IMR-90 (cell line): ENCODE data around the gene JADE2. TPM values are rescaled to one million over a fixed set of nuclear protein-coding genes. Genes with fewer than 3 reads are reported as not detected.

Experiments used
- ATAC-seq: fragments of 200-7000 bp; cut with Tn5 transposase; 2 replicates; pipeline ENCODE4 v1.9.1; 2020; ENCODE audit warnings: low read depth, mild to moderate bottlenecking, moderate library complexity
- BruUV-seq: library from RNA; stranded (reverse); fragments of 400-500 nt; replicated peaks from 2 replicates; lab custom pipeline; 2021; lab: Mats Ljungman, UMichigan
- CTCF ChIA-PET: fragments of 300-600 bp; formaldehyde crosslinking; extraction: SDS; loops from one replicate; lab custom pipeline; 2021; ENCODE audit warnings: antibody characterized with exemption; lab: Yijun Ruan, JAX
- POLR2A ChIA-PET: fragments of 300-600 bp; sonication (Branson Sonifier 250); formaldehyde crosslinking; loops from one replicate; lab custom pipeline; 2022; ENCODE audit warnings: antibody characterized with exemption; ENCODE audit not compliant: unreplicated experiment; lab: Charles Lee
- DNase-seq: peaks from one replicate; pipeline ENCODE4 v3.0.0; 2013
- H2AFZ ChIP-seq: replicated peaks from 2 replicates; pipeline ENCODE3; 2013; ENCODE audit warnings: low read length, mild to moderate bottlenecking; ENCODE audit not compliant: poor library complexity
- H2AK5ac ChIP-seq: 2 replicates; pipeline ENCODE4 v1.6.1; 2013; ENCODE audit warnings: low read depth, low read length, inconsistent platforms
- H2AK9ac ChIP-seq: replicated peaks from 2 replicates; pipeline ENCODE3; 2013; ENCODE audit warnings: mild to moderate bottlenecking, low read depth, low read length, moderate library complexity; ENCODE audit not compliant: poor library complexity
- H2BK120ac ChIP-seq: 2 replicates; pipeline ENCODE4 v1.6.1; 2013; ENCODE audit warnings: low read depth, low read length, inconsistent platforms
- H2BK15ac ChIP-seq: 3 replicates; pipeline ENCODE4 v1.6.1; 2013; ENCODE audit warnings: low read depth, low read length, inconsistent platforms
- H2BK20ac ChIP-seq: 2 replicates; pipeline ENCODE4 v1.6.1; 2013; ENCODE audit warnings: low read depth, mild to moderate bottlenecking, inconsistent platforms, low read length, moderate library complexity
- H2BK5ac ChIP-seq: 2 replicates; pipeline ENCODE4 v1.6.1; 2013; ENCODE audit warnings: mild to moderate bottlenecking, low read depth, low read length, inconsistent platforms; ENCODE audit not compliant: poor library complexity, severe bottlenecking
- H3K14ac ChIP-seq: replicated peaks from 2 replicates; pipeline ENCODE4 v1.6.1; 2013; ENCODE audit warnings: low read depth, low read length, inconsistent platforms
- H3K18ac ChIP-seq: 2 replicates; pipeline ENCODE4 v1.6.1; 2013; ENCODE audit warnings: low read depth, low read length, control low read depth
- H3K23ac ChIP-seq: 2 replicates; pipeline ENCODE4 v1.6.1; 2013; ENCODE audit warnings: low read depth, low read length, inconsistent platforms
- H3K27ac ChIP-seq: 2 replicates; pipeline ENCODE4 v1.5.1; 2013; ENCODE audit warnings: mild to moderate bottlenecking, control low read depth, low read length; ENCODE audit not compliant: insufficient read depth
- H3K27me3 ChIP-seq: 2 replicates; pipeline ENCODE4 v1.6.1; 2013; ENCODE audit warnings: low read length; ENCODE audit not compliant: control insufficient read depth, insufficient read depth
- H3K36me3 ChIP-seq: 2 replicates; pipeline ENCODE4 v1.6.1; 2013; ENCODE audit warnings: low read length, mixed read lengths; ENCODE audit not compliant: control insufficient read depth, insufficient read depth
- H3K4ac ChIP-seq: 2 replicates; pipeline ENCODE4 v1.6.1; 2013; ENCODE audit warnings: low read depth, low read length, inconsistent platforms
- H3K4me1 ChIP-seq: 2 replicates; pipeline ENCODE4 v1.6.1; 2013; ENCODE audit warnings: low read length, mixed read lengths; ENCODE audit not compliant: control insufficient read depth, insufficient read depth
- H3K4me2 ChIP-seq: 2 replicates; pipeline ENCODE4 v1.6.1; 2013; ENCODE audit warnings: low read depth, mild to moderate bottlenecking, control low read depth, low read length, moderate library complexity
- H3K4me3 ChIP-seq: 2 replicates; pipeline ENCODE4 v1.5.1; 2013; ENCODE audit warnings: low read depth, mild to moderate bottlenecking, control low read depth, low read length, moderate library complexity; ENCODE audit not compliant: insufficient read depth
- H3K56ac ChIP-seq: 2 replicates; pipeline ENCODE4 v1.6.1; 2013; ENCODE audit warnings: low read length, inconsistent platforms; ENCODE audit not compliant: insufficient read depth; ENCODE audit errors: extremely low read depth
- H3K79me1 ChIP-seq, 2 experiments: 2 replicates each; pipeline ENCODE4 v1.6.1; 2013; ENCODE audit warnings: low read length in 2 of 2, inconsistent platforms in 1 of 2, low read depth in 1 of 2
- H3K9ac ChIP-seq: 2 replicates; pipeline ENCODE4 v1.6.1; 2013; ENCODE audit warnings: low read depth, low read length, control low read depth
- H3K9me1 ChIP-seq: 2 replicates; pipeline ENCODE4 v1.6.1; 2013; ENCODE audit warnings: low read length, inconsistent platforms; ENCODE audit not compliant: insufficient read depth
- H3K9me3 ChIP-seq: 2 replicates; pipeline ENCODE4 v1.6.1; 2013; ENCODE audit warnings: low read length; ENCODE audit not compliant: control insufficient read depth, insufficient read depth
- H4K20me1 ChIP-seq: 2 replicates; pipeline ENCODE4 v1.6.1; 2013; ENCODE audit warnings: low read length, inconsistent platforms; ENCODE audit not compliant: insufficient read depth
- H4K5ac ChIP-seq: 2 replicates; pipeline ENCODE4 v1.6.1; 2013; ENCODE audit warnings: mild to moderate bottlenecking, low read depth, low read length, control low read depth
- H4K8ac ChIP-seq, 2 experiments: 2 replicates each; pipeline ENCODE4 v1.6.1; 2013; ENCODE audit warnings: low read depth in 2 of 2, low read length in 2 of 2, control low read depth in 1 of 2, inconsistent platforms in 1 of 2
- H4K91ac ChIP-seq: 2 replicates; pipeline ENCODE4 v1.6.1; 2013; ENCODE audit warnings: low read depth, low read length, inconsistent platforms; ENCODE audit not compliant: insufficient read depth
- BHLHE40 ChIP-seq: fragments of 150-350 bp; IDR thresholded peaks from 2 replicates; pipeline ENCODE4 v1.6.1; 2016; ENCODE audit warnings: mild to moderate bottlenecking, low read depth, low read length
- MAFK ChIP-seq: IDR thresholded peaks from 2 replicates; pipeline ENCODE4 v1.6.1; 2012; ENCODE audit warnings: low read depth, low read length, improper control_type of control experiment
- MAZ ChIP-seq: IDR thresholded peaks from 2 replicates; pipeline ENCODE4 v1.6.1; 2012; ENCODE audit warnings: low read depth, mild to moderate bottlenecking, low read length, improper control_type of control experiment, moderate library complexity, borderline replicate concordance
- POLR2A ChIP-seq: IDR thresholded peaks from 2 replicates; pipeline ENCODE4 v1.6.1; 2012; ENCODE audit warnings: mild to moderate bottlenecking, low read depth, low read length
- RCOR1 ChIP-seq: IDR thresholded peaks from 2 replicates; pipeline ENCODE4 v1.6.1; 2012; ENCODE audit warnings: mild to moderate bottlenecking, low read length, improper control_type of control experiment; ENCODE audit not compliant: insufficient replicate concordance
- WGBS, 2 experiments: methylation state at CpG; one replicate each; pipeline versions ENCODE4 v1.1.5 to v1.1.7; 2013; ENCODE audit warnings: missing lambda C conversion rate in 2 of 2; ENCODE audit not compliant: insufficient read length in 1 of 2; ENCODE audit errors: extremely low coverage in 2 of 2; 5-methylcytosine and 5-hydroxymethylcytosine counted together
- dilution Hi-C: fragments of 300-500 bp; cut with HindIII; formaldehyde crosslinking; loops from one replicate; pipeline ENCODE4 v1.14.3; 2018; ENCODE audit warnings: low sequenced_read_pairs; ENCODE audit not compliant: unreplicated experiment
- in situ Hi-C: fragments of 300-500 bp; cut with MboI; formaldehyde crosslinking; loops from 3 replicates; pipeline ENCODE4 v1.14.3; 2019; ENCODE audit warnings: low sequenced_read_pairs, inconsistent platforms, mixed read lengths
- intact Hi-C: fragments of 100-400 bp; cut with micrococcal nuclease; formaldehyde crosslinking; loops from 2 replicates; pipeline ENCODE4 v1.10.0; 2022
- polyA plus RNA-seq, 3 experiments: library from polyadenylated mRNA; depleted of rRNA; stranded (reverse); fragments of >200 nt; gene quantifications; 2 replicates each; pipeline ENCODE4 v1.2.3, GENCODE V29; 2012; ENCODE audit warnings: low replicate concordance in 1 of 3
- total RNA-seq: library from RNA; depleted of rRNA; stranded (reverse); fragments of >200 nt; gene quantifications from 2 replicates; pipeline ENCODE4 v1.2.3, GENCODE V29; 2012

JADE2 gene
- total and polyA plus RNA-seq, 2 of the 4 experiments (the other 2 are of a cell fraction): 13.3 to 14.9 TPM

DNA sequence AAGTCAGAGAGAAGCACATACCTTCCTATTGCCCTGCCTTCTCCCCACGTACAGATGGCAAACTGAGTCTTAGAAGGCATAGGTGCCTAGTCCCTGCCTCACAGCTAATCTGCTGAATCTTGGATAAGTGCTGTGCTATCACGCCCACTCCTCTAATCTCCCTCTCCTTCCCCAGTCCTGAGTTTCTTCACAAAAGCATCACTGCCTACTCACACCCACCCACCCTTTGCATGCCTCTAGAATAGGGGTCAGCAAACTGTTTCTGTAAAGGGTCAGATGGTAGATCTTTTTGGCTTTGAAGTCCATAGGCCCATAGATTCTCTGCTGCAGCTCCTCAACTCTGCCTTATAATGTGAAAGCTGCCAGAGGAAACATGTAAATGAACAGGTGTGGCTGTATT is 23.2 kb upstream of the JADE2 start:
- H2BK120ac ChIP-seq: peak overlapping the region; percentile 86
- H3K9me3 ChIP-seq: no peaks in the 10 kb centered on the region
- H2BK15ac ChIP-seq: peak overlapping the region; percentile 98
- POLR2A ChIA-PET: interaction anchor here (0.6 kb wide), 1 partner anchor 35 kb away, joined by 4 read pairs; no protein-coding TSS in a partner anchor
- no peak overlapping the region for H3K56ac ChIP-seq
- H4K8ac ChIP-seq: peak overlapping the region; percentile 7 to 61; a peak in 2 of 4 replicates
- peak overlapping the region; percentile 89 for H3K4ac ChIP-seq
- H3K9ac ChIP-seq: no peak overlapping the region
- peaks cover 22% of the 10 kb centered on the region for H3K4me1 ChIP-seq
- in situ Hi-C loops (no loop called here), intact Hi-C loops (loop anchor here (2.0 kb wide), 1 partner anchor 63 kb away; no protein-coding TSS in a partner anchor), dilution Hi-C loops (no loop called here)
- peak overlapping the region; percentile 27 for H2BK5ac ChIP-seq
- H3K4me3 ChIP-seq: no peak overlapping the region
- DNase-seq: no peak
- H3K27ac ChIP-seq: no peak overlapping the region
- no peaks in the 10 kb centered on the region for H3K27me3 ChIP-seq
- peaks cover 20% of the 10 kb centered on the region for H3K9me1 ChIP-seq
- no peak for ATAC-seq
- no peak overlapping the region; the same call in 1 of the 2 replicates for H3K23ac ChIP-seq
- H2BK20ac ChIP-seq: peak overlapping the region; percentile 69
- CTCF ChIA-PET: interaction anchor here (2.1 kb wide), 1 partner anchor 9 kb away, joined by 7 read pairs; no protein-coding TSS in a partner anchor
- TF ChIP-seq RCOR1 (no peak), MAFK (no peak), BHLHE40 (no peak), POLR2A (no peak), MAZ (no peak)
- WGBS, 2 experiments: no CpG with 5 or more reads among the region's 2 CpGs
- peak overlapping the region; percentile 97 for H2AK5ac ChIP-seq
- H4K91ac ChIP-seq: peak overlapping the region; percentile 70
- peak overlapping the region; percentile 85 for H3K14ac ChIP-seq
- H2AFZ ChIP-seq: peak overlapping the region; percentile 78
- peaks cover 0 to 10% of the 10 kb centered on the region in 2 experiments; a peak in 1 of 4 replicates for H3K79me1 ChIP-seq
- no peaks in the 10 kb centered on the region for H4K20me1 ChIP-seq
- BruUV-seq: no TSS peak
- peak overlapping the region; percentile 87 for H2AK9ac ChIP-seq
- H3K18ac ChIP-seq: peak overlapping the region; percentile 46; the same call in 1 of the 2 replicates
- no peaks in the 10 kb centered on the region for H3K36me3 ChIP-seq
- H4K5ac ChIP-seq: peak overlapping the region; percentile 42; the same call in 1 of the 2 replicates
- H3K4me2 ChIP-seq: no peak overlapping the region
